HEK293 (cell line): Measurements from ENCODE around the gene ATP6V1B1.

ENCODE experiments used
- CTCF ChIP-seq: fragments of 450-650 bp; formaldehyde crosslinking; IDR thresholded peaks from 2 replicates; pipeline ENCODE4 v1.5.1; 2016; ENCODE audit warnings: missing biosample characterization, missing genetic modification characterization
- PRDM2 ChIP-seq: fragments of 450-650 bp; formaldehyde crosslinking; IDR thresholded peaks from 2 replicates; pipeline ENCODE4 v1.5.1; 2016; ENCODE audit warnings: missing biosample characterization, missing genetic modification characterization, borderline replicate concordance
- TCF7L2 ChIP-seq: IDR thresholded peaks from 2 replicates; pipeline ENCODE4 v1.6.1; 2011; ENCODE audit warnings: low read depth, mild to moderate bottlenecking, inconsistent platforms, low read length, moderate library complexity, borderline replicate concordance
- ZBTB10 ChIP-seq: fragments of 450-650 bp; formaldehyde crosslinking; IDR thresholded peaks from 2 replicates; pipeline ENCODE4 v1.5.1; 2016; ENCODE audit warnings: missing biosample characterization, missing genetic modification characterization
- ZBTB26 ChIP-seq: fragments of 450-650 bp; formaldehyde crosslinking; optimal IDR thresholded peaks from 2 replicates; pipeline ENCODE3; 2016; ENCODE audit warnings: missing biosample characterization, mild to moderate bottlenecking, missing genetic modification characterization
- ZNF133 ChIP-seq: fragments of 450-650 bp; formaldehyde crosslinking; IDR thresholded peaks from 2 replicates; pipeline ENCODE4 v1.5.1; 2016; ENCODE audit warnings: missing biosample characterization, missing genetic modification characterization
- ZNF24 ChIP-seq: fragments of 450-650 bp; formaldehyde crosslinking; IDR thresholded peaks from 2 replicates; pipeline ENCODE4 v1.5.1; 2016; ENCODE audit warnings: missing biosample characterization, missing genetic modification characterization
- ZNF366 ChIP-seq: fragments of 450-650 bp; formaldehyde crosslinking; conservative IDR thresholded peaks from 2 replicates; pipeline ENCODE4 v1.5.1; 2016; ENCODE audit warnings: missing biosample characterization, missing genetic modification characterization
- ZNF747 ChIP-seq: fragments of 450-650 bp; formaldehyde crosslinking; IDR thresholded peaks from 2 replicates; pipeline ENCODE4 v1.5.1; 2016; ENCODE audit warnings: missing biosample characterization, missing genetic modification characterization

- no peak for TF ChIP-seq ZNF133
- no peak for TF ChIP-seq CTCF
- TF ChIP-seq ZNF366 (tag by site-specific recombination), result no peak
- no peak for TF ChIP-seq PRDM2
- TF ChIP-seq ZBTB10, result no peak
- no peak for TF ChIP-seq ZBTB26 (tag by site-specific recombination)
- TF ChIP-seq TCF7L2, result no peak
- no peak for TF ChIP-seq ZNF24
- TF ChIP-seq ZNF747 (tag by site-specific recombination), result no peak
Observed at GRCh38 chr2:71001981-71002570, 66.4 kb downstream of the ATP6V1B1 start.
